ENCODE results near the gene CYLC2. TPM values are rescaled to one million over a fixed set of nuclear protein-coding genes. Genes with fewer than 3 reads are reported as not detected.

The CYLC2 gene
- total and polyA plus RNA-seq, 7 experiments from 2014 or later: not detected

DNA sequence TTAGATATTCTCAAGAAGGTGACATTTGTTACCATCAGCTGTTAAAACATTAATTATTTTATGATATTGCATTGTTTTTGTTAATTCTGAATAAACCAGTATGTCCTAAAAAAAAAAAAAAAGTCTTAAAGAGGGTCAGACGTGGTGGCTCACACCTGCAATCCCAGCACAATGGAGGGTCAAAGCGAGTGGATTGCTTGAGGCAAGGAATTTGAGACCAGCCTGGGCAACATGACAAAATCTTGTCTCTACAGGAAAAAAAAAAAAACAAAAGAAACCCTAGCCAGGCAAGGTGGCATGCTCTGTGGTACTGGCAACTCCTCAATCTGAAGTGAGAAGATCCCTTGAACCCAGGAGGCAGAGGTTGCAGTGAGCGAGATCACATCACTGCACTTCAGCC, 46.8 kb downstream of the CYLC2 start:
- H3K9me3 ChIP-seq (ENCODE audit: control insufficient read depth in 2 of 3, low read length in 3 of 3): no peaks in the 10 kb centered on the region
- no peaks in the 10 kb centered on the region for H3K36me3 Mint-ChIP-seq
- ATAC-seq (no peak), DNase-seq (no peak)
- H3K4me1 Mint-ChIP-seq: no peaks in the 10 kb centered on the region
- H3K4me3 ChIP-seq (ENCODE audit: low read length): no peak overlapping the region
- intact Hi-C loops (cut with micrococcal nuclease): no loop called here
- no peaks in the 10 kb centered on the region for H3K27me3 ChIP-seq (ENCODE audit: control insufficient read depth in 2 of 2, insufficient read depth in 2 of 2, low read length in 2 of 2)
- H3K27me3 Mint-ChIP-seq: no peaks in the 10 kb centered on the region
- no peak overlapping the region for H3K27ac Mint-ChIP-seq
- ChIA-PET CTCF (no interaction called here), POLR2A (no interaction called here)
- H3K4me3 Mint-ChIP-seq: no peak overlapping the region
- H3K36me3 ChIP-seq (ENCODE audit: control insufficient read depth in 2 of 3, insufficient read depth in 3 of 3, low read length in 3 of 3): no peaks in the 10 kb centered on the region
- H3K27ac ChIP-seq (ENCODE audit: low read depth, low read length): no peak overlapping the region
- H3K4me1 ChIP-seq (ENCODE audit: control insufficient read depth in 2 of 2, insufficient read depth in 2 of 2, low read length in 2 of 2): no peaks in the 10 kb centered on the region
- peaks cover 0 to 21% (median 6%) of the 10 kb centered on the region in 11 donors for H3K9me3 Mint-ChIP-seq

Measured in naive thymus-derived CD4-positive, alpha-beta T cell (primary cell).